ENCODE data around the gene SRRM2.

DNA sequence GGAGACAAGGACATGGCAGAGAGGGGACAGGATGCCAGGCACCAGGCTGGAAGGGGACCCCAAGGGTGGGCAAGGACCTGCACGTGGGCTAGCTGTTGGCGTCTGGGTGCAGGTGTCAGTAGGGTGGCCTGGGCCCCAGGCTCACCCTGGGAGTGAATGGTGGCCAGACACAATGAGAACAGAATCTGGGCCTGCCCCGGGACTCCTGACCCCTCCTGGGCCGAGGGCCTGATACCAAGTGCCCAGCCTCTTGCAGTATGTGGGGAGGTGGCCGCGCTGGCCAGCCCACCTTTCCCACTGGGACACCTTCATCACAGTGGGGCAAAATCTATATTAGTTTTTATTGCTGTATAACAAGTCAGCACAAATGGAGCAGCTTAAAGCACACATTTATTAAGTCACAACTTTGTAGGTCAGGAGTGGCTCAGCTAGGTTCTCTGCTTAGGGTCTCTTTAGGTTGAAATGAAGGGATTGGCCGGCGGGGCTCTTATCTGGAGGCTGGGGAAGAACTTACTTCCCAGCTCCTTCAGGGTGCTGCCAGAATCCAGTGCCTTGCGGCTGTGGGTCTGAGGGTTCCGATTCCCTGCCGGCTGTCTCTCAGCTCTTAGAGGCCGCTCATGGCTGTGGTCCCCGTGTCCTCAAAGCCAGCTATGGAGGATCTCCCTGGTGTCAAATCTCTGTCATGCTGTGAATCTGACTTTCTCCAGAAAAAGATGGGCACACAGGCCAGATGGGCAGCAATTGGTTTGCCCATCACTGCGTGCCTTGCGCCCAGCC, 31.3 kb downstream of the SRRM2 start:
- TF ChIP-seq, protein P1, sequence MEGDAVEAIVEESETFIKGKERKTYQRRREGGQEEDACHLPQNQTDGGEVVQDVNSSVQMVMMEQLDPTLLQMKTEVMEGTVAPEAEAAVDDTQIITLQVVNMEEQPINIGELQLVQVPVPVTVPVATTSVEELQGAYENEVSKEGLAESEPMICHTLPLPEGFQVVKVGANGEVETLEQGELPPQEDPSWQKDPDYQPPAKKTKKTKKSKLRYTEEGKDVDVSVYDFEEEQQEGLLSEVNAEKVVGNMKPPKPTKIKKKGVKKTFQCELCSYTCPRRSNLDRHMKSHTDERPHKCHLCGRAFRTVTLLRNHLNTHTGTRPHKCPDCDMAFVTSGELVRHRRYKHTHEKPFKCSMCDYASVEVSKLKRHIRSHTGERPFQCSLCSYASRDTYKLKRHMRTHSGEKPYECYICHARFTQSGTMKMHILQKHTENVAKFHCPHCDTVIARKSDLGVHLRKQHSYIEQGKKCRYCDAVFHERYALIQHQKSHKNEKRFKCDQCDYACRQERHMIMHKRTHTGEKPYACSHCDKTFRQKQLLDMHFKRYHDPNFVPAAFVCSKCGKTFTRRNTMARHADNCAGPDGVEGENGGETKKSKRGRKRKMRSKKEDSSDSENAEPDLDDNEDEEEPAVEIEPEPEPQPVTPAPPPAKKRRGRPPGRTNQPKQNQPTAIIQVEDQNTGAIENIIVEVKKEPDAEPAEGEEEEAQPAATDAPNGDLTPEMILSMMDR (conservative IDR thresholded peaks at IDR 0.05) = no peak
- TF ChIP-seq EZH2 (IDR thresholded peaks at IDR 0.05; ENCODE audit: low read depth) = no peak

All from PC-9 (cell line).